HG03521 (cell line): Measurements from ENCODE around the gene OR10H1.
"Not testable (repeated sequence)": the region's sequence is repeated elsewhere in the genome, so short reads cannot be mapped to it uniquely, and the experiment has no call there.

ENCODE experiments used
- ATAC-seq: cut with Tn5 transposase; IDR thresholded peaks from one replicate; pipeline ENCODE4 v1.9.1; 2021; ENCODE audit warnings: mild to moderate bottlenecking, moderate library complexity; ENCODE audit not compliant: unreplicated experiment

OR10H1 gene

GRCh38 chr19:15828611-15829305, 13.3 kb upstream of the OR10H1 start:
- not testable (repeated sequence) for ATAC-seq

GRCh38 chr19:15828121-15828610, 12.7 kb upstream of the OR10H1 start:
- ATAC-seq: no peak

- no peak for ATAC-seq
Measured at GRCh38 chr19:15825753-15826152, 10.3 kb upstream of the OR10H1 start.

- ATAC-seq: no peak
Measured at GRCh38 chr19:15820646-15821045, 5.2 kb upstream of the OR10H1 start.

- ATAC-seq: no peak
Measured at GRCh38 chr19:15813916-15814315, 1.5 kb downstream of the OR10H1 start.

GRCh38 chr19:15812060-15812722, 3.3 kb downstream of the OR10H1 start:
- ATAC-seq: no peak

GRCh38 chr19:15811476-15811875, 4.0 kb downstream of the OR10H1 start:
- ATAC-seq: no peak

GRCh38 chr19:15810335-15810734, 5.1 kb downstream of the OR10H1 start:
- ATAC-seq: no peak

GRCh38 chr19:15794279-15794678, 21.2 kb downstream of the OR10H1 start:
- not testable (repeated sequence) for ATAC-seq

- no peak for ATAC-seq
Measured at GRCh38 chr19:15790096-15790495, 25.4 kb downstream of the OR10H1 start.

- ATAC-seq: no peak
Measured at GRCh38 chr19:15788594-15789270, 26.7 kb downstream of the OR10H1 start.

- ATAC-seq: no peak
Measured at GRCh38 chr19:15787611-15788155, 27.8 kb downstream of the OR10H1 start, which contains the start of gene OR10H5. Gene OR10H5, plus strand, starts transcription at chr19:15787661. Its CDS starts 6,388 bp downstream, at chr19:15794049.

- not testable (repeated sequence) for ATAC-seq
Measured at GRCh38 chr19:15782896-15783295, 32.6 kb downstream of the OR10H1 start.

GRCh38 chr19:15782211-15782610, 33.3 kb downstream of the OR10H1 start:
- no peak for ATAC-seq

- ATAC-seq: no peak
Measured at GRCh38 chr19:15781661-15782060, 33.8 kb downstream of the OR10H1 start.

GRCh38 chr19:15780610-15781418, 34.6 kb downstream of the OR10H1 start:
- no peak for ATAC-seq

GRCh38 chr19:15779756-15780476, 35.5 kb downstream of the OR10H1 start:
- no peak for ATAC-seq

- ATAC-seq: no peak
Measured at GRCh38 chr19:15776991-15777970, 38.2 kb downstream of the OR10H1 start.

- no peak for ATAC-seq
Measured at GRCh38 chr19:15776264-15776663, 39.2 kb downstream of the OR10H1 start.
